ENCODE data around the gene KLF11. TPM values are rescaled to one million over a fixed set of nuclear protein-coding genes. Genes with fewer than 3 reads are reported as not detected.

Gene KLF11
- total RNA-seq, 2 donors from 2014 or later: 25.7 to 32.6 TPM

DNA sequence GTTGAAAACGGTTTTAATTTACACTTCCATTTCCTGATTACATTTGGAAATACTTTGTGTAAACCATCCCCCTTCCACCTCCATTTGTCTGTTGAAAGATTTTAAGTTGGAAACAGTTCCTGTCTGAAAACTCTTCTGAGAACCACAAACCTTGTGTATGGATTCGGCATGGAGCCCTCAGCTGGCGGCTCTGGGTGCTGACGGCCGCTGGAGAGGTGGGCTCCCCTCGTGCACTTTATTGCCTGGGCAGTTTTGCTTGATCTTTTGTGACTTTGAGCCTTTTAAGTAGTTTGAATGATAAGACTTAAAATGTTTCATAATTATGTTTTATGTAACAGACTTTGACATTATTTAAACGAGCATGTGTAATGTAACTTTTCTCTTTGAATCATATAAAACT, 11.1 kb downstream of the KLF11 start:
- WGBS, 2 donors: 31 to 34% methylated on average over 7 of the region's 7 CpGs
- H3K4me1 ChIP-seq: peaks cover 47% of the 10 kb centered on the region
- no peaks in the 10 kb centered on the region for H3K9me3 ChIP-seq
- no peak for TF ChIP-seq POLR2A (IDR thresholded peaks at IDR 0.05)
- TF ChIP-seq, protein P1, sequence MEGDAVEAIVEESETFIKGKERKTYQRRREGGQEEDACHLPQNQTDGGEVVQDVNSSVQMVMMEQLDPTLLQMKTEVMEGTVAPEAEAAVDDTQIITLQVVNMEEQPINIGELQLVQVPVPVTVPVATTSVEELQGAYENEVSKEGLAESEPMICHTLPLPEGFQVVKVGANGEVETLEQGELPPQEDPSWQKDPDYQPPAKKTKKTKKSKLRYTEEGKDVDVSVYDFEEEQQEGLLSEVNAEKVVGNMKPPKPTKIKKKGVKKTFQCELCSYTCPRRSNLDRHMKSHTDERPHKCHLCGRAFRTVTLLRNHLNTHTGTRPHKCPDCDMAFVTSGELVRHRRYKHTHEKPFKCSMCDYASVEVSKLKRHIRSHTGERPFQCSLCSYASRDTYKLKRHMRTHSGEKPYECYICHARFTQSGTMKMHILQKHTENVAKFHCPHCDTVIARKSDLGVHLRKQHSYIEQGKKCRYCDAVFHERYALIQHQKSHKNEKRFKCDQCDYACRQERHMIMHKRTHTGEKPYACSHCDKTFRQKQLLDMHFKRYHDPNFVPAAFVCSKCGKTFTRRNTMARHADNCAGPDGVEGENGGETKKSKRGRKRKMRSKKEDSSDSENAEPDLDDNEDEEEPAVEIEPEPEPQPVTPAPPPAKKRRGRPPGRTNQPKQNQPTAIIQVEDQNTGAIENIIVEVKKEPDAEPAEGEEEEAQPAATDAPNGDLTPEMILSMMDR (IDR thresholded peaks at IDR 0.05): no peak
- no peaks in the 10 kb centered on the region for H3K27me3 ChIP-seq
- DNase-seq (no peak), ATAC-seq (no peak)
- H3K36me3 ChIP-seq (replicated peaks in 1 of 2; ENCODE audit: insufficient read depth in 1 of 2, low read depth in 2 of 2): peaks cover 7 to 10% of the 10 kb centered on the region in 2 donors
- no peak overlapping the region for H3K4me3 ChIP-seq
- intact Hi-C loops (cut with DNase I): no loop called here
- peak overlapping the region in 3 of 4 donors; percentile 5 to 36 (median 31) for H3K27ac ChIP-seq

DNA sequence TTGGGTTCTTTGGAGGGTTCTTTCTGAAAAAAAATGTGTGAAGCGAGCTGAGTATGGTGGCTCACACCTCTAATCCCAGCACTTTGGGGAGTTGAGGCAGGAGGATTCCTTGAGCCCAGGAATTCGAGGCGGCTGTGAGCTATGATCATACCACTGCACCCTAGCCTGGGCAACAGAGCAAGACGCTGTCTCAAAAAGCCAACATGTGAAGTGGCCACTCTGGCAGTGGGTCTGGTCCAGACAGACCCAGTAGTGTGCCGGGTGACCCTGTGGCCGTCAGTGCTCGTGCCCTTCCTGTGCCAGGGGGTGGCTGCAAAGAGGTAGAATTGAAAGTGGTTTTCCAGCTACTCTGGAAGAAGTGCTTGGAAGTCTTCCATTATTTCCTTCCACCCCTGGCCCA, 11.6 kb downstream of the KLF11 start:
- Histone ChIP-seq H3K36me3 (replicated peaks in 1 of 2; ENCODE audit: insufficient read depth in 1 of 2, low read depth in 2 of 2) (peaks cover 7 to 10% of the 10 kb centered on the region in 2 donors), H3K4me1 (peaks cover 44% of the 10 kb centered on the region), H3K27ac (peak overlapping the region in 2 of 4 donors; percentile 5 to 36), H3K27me3 (no peaks in the 10 kb centered on the region), H3K9me3 (no peaks in the 10 kb centered on the region), H3K4me3 (no peak overlapping the region)
- WGBS, 2 donors: 88 to 89% methylated on average over 7 of the region's 7 CpGs
- DNase-seq (no peak), ATAC-seq (no peak)
- TF ChIP-seq, protein P1 (IDR thresholded peaks at IDR 0.05): no peak
- no peak for TF ChIP-seq POLR2A (IDR thresholded peaks at IDR 0.05)
- intact Hi-C loops (cut with DNase I): no loop called here

DNA sequence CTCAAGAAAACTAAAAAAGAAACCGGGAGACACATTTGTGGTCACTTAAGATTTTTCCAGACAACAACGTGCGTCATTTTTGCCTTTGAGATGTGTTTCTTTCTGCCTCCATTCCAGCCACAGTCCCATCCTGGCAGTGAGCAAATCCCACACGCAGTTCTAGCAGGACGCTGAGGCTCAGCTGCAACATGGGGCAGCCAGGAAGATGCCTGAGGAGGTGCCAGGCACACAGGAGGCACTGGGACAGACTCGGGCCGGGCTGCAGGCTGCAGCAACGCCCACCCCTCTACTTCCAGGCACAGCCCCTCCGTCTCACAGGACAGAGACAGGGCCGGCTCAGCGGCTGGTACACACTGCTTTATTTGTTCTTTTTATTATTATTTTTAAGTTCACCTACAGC, 13.1 kb downstream of the KLF11 start:
- no peak for DNase-seq
- no peak overlapping the region for H3K27ac ChIP-seq
- no peaks in the 10 kb centered on the region for H3K9me3 ChIP-seq
- WGBS, 2 donors: 92 to 94% methylated on average over 10 to 11 of the region's 11 CpGs
- peaks cover 7 to 10% of the 10 kb centered on the region in 2 donors for H3K36me3 ChIP-seq (replicated peaks in 1 of 2; ENCODE audit: insufficient read depth in 1 of 2, low read depth in 2 of 2)
- ATAC-seq: no peak
- H3K27me3 ChIP-seq: no peaks in the 10 kb centered on the region
- H3K4me1 ChIP-seq: peaks cover 41% of the 10 kb centered on the region
- no peak overlapping the region for H3K4me3 ChIP-seq
- intact Hi-C loops (cut with DNase I): no loop called here
- no peak for TF ChIP-seq POLR2A (IDR thresholded peaks at IDR 0.05)
- TF ChIP-seq, protein P1 (IDR thresholded peaks at IDR 0.05): no peak

DNA sequence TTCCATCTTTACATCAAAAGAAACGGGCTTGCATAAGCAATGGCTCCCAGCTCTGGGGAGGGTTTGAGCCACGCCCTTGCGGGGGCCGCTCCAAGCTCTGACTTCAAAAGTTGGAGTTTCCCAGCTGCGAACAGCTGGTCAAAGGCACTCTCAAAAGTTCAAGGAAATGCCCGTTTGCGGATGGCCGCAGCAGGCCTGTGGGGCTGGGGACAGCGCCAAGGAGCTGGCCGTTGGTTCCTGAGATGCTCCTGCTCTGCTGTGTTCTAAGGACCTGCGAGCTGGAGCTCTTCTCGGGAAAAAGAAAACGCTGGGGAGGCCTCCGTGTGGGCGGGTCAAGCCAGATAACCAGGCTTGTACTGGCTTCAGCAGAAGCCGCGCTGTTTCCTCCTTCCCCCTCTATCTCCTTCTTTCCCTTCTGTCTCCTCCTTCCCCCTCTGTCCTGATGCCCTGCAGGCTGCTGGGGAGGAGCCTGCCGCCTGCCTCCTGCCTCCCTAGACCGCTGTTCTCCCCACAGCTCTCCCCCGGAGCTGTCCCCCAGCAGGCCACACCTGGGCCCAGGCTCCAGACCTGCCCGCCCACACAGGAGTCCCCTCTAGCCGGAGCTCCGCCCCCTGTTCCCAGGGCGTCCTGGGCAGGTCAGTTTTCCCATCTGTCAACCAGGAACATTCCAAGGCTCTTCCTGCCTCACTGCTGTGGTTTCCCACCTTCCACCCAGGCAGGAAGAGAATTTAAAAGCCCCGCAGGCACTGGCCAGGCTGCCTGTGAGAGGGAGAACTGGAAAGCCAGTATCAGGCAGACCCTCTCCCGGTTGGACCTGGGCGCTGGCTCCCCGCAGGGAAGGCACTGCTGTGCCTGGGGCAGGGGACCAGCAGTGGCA, 14.1 kb downstream of the KLF11 start:
- Histone ChIP-seq H3K4me1 (peaks cover 34% of the 10 kb centered on the region), H3K4me3 (no peak overlapping the region), H3K36me3 (replicated peaks in 1 of 2; ENCODE audit: insufficient read depth in 1 of 2, low read depth in 2 of 2) (peaks cover 3% of the 10 kb centered on the region in 2 donors), H3K27ac (peak overlapping the region in 3 of 4 donors; percentile 10 to 58 (median 43)), H3K27me3 (no peaks in the 10 kb centered on the region), H3K9me3 (no peaks in the 10 kb centered on the region)
- DNase-seq: peak in 1 of 4 donors; percentile 51
- intact Hi-C loops (cut with DNase I): no loop called here
- TF ChIP-seq, protein P1 (IDR thresholded peaks at IDR 0.05): no peak
- TF ChIP-seq POLR2A (IDR thresholded peaks at IDR 0.05): no peak
- WGBS, 2 donors: 56 to 79% methylated on average over 21 to 27 of the region's 28 CpGs
- peak; percentile 16 for ATAC-seq

Measured in body of pancreas (tissue), 4 donors.